Activated CD4-positive, alpha-beta T cell treated with anti-CD3 and anti-CD28 coated beads, Interleukin-2, amount 50 U/mL, for 24 hours (primary cell): ENCODE results near the gene BCAS3.
"Not testable (repeated sequence)": the region's sequence is repeated elsewhere in the genome, so short reads cannot be mapped to it uniquely, and the experiment has no call there.

ENCODE experiments used
- DNase-seq, 2 donors: peaks; one replicate each; pipeline ENCODE4 v3.0.0-alpha.2; 2020; ENCODE audit warnings: low read depth in 1 of 2, low spot score in 1 of 2

Gene BCAS3

GRCh38 chr17:60923000-60923399, 245.3 kb downstream of the BCAS3 start:
- DNase-seq: no peak

DNA sequence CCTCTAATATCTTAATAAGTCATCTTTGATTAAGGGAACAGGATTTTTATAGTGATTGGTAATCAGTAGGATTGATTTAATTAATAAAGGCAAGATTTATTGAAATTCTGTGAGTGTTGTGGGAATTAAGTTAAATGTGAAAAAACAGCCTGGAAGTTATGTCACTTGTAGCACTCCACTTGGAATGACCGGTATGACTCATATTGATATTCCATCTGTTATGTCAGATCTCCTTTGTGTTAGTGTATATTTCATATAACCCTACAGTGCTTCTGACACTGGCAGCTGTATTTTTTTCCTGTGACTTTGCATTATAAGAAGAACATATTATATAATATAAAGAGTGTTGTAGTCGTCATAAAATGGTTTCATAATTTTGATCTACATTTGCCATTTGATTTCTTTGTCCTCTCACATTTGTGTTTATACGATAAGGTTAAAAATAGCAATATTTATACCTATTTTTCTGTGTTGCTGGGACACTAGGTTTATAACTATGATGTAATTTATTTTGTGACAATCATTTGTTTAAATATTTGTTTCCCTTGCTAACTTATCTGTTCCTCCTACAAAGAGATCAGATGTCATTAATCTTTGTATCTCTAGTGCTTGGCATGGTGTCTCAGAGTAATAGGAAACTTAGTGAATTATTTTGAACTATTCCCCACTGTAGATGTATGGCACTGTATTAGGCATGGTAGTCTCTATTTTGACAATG, 249.0 kb downstream of the BCAS3 start:
- DNase-seq: no peak

DNA sequence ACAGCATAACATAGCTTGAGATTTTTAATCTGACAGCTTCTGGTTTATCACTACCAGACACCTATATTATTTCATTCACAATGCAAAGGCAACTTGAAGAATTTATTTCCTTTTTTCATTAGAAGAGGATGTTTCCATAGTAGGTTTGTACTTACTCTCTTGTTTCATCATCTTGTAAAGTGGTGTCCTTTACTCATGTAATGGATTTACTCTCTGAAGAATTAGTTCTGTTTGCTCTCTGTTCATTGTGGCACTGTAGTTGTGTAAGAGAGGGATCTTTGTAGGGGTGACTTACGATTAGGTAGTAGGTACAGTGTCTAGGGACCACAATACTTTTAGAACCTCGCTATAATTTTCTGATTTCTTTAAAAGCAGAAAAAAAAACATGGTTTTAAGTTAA, 256.1 kb downstream of the BCAS3 start:
- no peak for DNase-seq

DNA sequence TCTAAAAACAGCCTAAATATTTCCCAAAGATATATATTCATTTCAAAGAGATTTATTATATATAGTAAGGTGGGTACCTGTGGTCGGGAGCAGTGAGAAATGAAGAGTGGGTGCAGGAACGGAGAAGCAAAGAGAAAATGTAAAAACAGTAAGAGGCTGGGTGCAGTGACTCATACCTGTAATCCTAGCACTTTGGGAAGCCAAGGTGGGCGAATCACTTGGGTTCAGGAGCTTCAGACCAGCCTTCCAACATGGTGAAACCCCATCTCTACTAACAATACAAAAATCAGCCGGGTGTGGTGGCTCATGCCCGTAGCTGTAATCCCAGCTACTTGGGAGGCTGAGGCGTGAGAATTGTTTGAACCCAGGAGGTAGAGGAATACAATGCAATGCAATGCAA, 257.1 kb downstream of the BCAS3 start:
- DNase-seq: no peak

GRCh38 chr17:60935991-60936390, 258.3 kb downstream of the BCAS3 start:
- not testable (repeated sequence) for DNase-seq

DNA sequence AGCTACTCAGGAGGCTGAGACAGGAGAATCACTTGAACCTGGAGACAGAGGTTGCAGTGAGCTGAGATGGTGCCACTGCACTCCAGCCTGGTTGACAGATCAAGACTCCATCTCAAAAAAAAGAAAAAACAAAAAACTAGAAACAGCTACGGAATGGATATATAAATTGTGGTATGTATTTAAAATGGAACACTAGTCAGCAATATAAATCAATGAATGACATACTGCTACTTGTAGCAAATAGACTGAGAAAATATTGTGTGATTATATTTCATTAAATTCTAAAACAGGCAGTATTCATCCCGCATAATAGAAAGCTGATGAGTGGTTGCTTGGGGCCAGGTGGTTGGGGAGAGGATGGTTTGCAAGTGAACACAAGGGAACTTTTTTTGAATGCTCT, 261.7 kb downstream of the BCAS3 start:
- DNase-seq: no peak

DNA sequence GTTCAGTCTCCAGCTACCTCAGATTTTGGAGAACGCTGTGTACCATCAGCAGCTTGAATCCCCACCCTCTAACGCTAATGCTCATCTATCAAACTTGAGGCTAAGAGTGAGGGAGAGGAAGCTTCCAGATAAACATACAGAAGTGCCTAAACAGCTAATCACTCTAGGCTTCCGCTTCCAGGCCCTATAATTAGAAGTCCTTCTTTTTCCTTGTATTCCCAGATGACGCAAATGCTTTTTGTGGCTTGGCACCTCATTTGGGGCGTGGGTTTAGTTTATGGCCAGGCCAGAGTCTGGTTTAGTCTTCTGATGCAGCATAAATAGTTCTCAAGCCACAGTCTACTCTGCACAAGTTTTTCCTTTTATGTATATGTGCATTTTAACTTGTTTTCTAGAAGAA, 263.4 kb downstream of the BCAS3 start:
- no peak for DNase-seq

GRCh38 chr17:60941571-60941970, 263.9 kb downstream of the BCAS3 start:
- no peak for DNase-seq

GRCh38 chr17:60944751-60945150, 267.1 kb downstream of the BCAS3 start:
- no peak for DNase-seq

DNA sequence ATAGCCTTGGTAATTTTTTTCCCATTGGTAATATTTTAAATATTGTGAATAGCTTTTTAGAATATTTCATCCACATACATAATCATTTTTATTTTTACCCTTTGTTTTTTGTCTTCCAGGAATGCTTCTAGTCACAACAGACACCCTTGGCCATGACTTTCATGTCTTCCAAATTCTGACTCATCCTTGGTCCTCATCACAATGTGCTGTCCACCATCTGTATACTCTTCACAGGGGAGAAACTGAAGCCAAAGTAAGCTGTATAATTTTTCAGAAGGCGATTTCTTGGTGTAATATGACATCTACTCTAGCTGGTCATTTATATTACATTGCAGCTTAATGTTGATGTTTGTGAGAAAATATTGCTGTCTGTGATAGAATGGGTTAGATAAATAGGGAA, 269.4 kb downstream of the BCAS3 start:
- DNase-seq: no peak

DNA sequence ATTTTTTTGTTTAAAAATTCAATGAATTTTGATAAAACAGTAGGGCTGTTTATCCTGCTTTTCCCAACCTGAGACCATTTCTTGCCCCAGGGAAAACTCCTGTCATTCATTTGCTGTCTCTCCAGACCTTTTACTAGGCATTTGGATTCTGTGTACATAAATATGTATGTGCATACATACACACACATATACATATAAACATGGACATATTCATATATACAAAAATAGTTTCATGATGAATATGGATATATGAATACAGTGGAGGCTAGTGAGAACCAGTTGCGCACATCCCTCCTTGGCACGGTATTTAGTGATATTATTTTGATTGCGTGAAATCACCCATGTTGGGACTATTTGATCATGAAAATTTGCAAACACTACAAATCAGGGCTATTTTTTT, 269.9 kb downstream of the BCAS3 start:
- DNase-seq: no peak

- DNase-seq: no peak
Measured at GRCh38 chr17:60952747-60953146, 275.1 kb downstream of the BCAS3 start.

- no peak for DNase-seq
Measured at GRCh38 chr17:60959011-60959410, 281.4 kb downstream of the BCAS3 start.

DNA sequence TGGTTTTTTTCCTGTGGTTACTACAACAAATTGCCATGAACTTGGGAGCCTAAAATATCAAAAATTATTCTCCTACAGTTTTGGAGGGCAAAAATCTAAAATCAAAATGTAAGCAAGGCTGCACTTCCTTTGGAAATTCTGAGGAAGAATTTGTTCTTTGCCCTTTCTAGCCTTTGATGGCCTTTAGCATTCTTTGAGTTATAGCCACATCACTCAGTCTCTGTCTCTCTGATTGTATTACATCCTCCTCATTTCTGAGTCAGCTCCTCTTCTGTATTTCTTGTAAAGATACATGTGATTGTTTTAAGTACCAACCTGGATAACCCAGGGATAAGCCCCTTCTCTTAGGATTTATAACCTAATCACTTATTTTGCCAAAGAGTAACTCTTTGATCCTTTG, 282.0 kb downstream of the BCAS3 start:
- no peak for DNase-seq

- DNase-seq: no peak
Measured at GRCh38 chr17:60960398-60961065, 282.9 kb downstream of the BCAS3 start.

DNA sequence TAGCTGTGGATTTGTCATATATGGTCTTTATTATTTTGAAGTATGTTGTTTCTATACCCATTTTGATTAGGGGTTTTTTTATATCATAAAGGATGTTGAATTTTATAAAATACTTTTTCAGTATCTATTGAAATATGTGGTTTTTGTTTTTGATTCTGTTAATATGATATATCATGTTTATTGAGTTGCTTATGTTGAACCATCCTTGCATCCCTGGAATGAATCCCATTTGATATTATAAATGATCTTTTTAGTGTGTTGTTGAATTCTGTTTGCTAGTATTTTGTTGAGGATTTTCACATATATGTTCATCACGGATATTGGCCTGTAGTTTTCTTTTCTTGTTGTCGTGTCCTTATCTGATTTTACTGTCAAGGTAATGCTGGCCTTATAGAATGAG, 286.5 kb downstream of the BCAS3 start:
- DNase-seq: no peak

DNA sequence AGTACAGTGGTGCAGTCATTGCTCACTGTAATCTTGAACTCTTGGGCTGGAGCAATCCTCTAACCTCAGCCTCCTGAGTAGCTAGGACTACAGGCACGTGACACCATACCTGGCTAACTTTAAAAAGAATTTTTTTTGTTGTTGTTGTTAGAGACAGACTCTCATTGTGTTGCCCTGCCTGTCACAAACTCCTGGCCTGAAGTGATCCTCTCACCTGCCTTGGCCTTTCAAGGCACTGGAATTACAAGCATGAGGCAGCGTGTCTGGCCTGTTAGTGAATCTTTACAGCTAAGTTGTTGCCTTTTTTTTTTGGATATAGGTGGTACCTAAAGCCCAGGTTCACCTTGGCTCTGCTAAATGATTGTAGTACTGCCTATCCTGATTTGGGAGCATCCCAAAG, 290.6 kb downstream of the BCAS3 start:
- no peak for DNase-seq

GRCh38 chr17:60969500-60970037, 291.9 kb downstream of the BCAS3 start:
- no peak for DNase-seq

- no peak for DNase-seq
Measured at GRCh38 chr17:60970741-60971140, 293.1 kb downstream of the BCAS3 start.

GRCh38 chr17:60971515-60972369, 294.1 kb downstream of the BCAS3 start:
- no peak for DNase-seq

DNA sequence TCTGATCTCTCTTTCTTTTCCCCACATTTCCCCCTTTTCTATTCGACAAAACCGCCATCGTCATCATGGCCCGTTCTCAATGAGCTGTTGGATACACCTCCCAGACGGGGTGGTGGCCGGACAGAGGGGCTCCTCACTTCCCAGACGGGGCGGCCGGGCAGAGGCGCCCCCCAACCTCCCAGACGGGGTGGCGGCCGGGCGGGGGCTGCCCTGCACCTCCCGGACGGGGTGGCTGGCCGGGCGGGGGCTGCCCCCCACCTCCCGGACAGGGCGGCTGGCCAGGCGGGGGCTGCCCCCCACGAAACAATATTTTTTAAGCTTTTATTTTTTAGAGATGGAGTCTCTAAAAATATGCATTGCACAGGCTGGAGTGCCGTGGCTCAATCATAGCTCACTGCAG, 299.2 kb downstream of the BCAS3 start:
- not testable (repeated sequence) for DNase-seq

GRCh38 chr17:60989379-60989778, 311.7 kb downstream of the BCAS3 start:
- DNase-seq: no peak
